ENCODE data around the gene ZG16. TPM values are rescaled to one million over a fixed set of nuclear protein-coding genes. Genes with fewer than 3 reads are reported as not detected.
A peak's percentile ranks its signal among the peaks of the same experiment; 100 is the strongest.

ZG16 gene
- total and polyA plus RNA-seq, 8 donors, result 0.76 to 33.6 (median 1.1) TPM; not detected in 5

DNA sequence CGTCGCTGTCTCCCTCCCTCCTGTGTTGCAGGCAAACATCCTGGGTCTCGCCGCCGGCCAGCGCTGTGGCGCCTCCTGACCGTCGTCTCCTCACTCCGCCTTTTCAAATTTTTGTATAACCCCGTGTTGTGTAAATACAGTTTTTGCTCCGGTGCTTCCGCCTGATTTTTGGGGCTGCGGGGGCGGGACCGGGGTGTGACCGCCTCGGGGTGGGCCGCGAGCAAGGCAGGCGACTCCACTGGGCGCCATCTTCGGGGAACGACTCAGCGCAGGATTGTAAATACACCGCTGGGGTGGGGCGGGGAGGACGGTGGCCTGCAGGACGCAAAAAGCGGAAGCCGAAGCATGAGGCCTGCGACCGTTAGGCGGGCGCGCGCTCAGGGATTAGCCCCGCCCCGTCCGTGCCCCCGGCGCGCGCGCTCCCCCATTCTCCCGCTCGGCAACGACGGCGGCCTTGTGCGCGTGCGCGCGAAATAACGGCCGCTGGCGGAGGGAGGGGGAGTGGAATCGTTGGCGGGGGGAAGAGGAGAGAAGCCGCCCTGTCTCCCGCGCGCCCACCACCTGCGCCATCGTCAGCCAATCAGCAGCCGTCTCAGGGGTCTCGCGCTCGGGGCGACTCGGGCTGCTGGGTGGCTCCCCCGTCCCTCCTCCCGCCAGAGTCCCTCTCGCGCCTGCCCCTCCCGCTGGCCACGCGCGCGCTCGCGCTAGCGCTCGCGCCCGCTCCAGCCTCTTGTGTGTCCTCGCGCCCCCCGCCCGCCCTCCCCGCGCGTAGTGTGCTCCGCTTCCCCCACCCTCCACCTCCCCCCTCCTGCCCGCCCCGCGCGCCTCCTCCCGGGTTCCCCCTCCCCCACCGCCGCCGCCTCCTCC lies 27.4 kb downstream of the ZG16 start:
- Histone ChIP-seq H3K27ac (peak overlapping the region; percentile 94 to 99 (median 97)), H3K36me3 (peaks cover 19 to 45% (median 27%) of the 10 kb centered on the region in 4 donors), H3K4me3 (peak overlapping the region; percentile 62 to 85 (median 77)), H3K27me3 (no peaks in the 10 kb centered on the region), H3K4me1 (peaks cover 42 to 48% (median 47%) of the 10 kb centered on the region in 4 donors), H3K9me3 (no peaks in the 10 kb centered on the region)
- no peak for TF ChIP-seq EP300 (IDR thresholded peaks at IDR 0.05)
- peak; percentile 94 to 99 (median 97) for TF ChIP-seq POLR2AphosphoS5 (IDR thresholded peaks at IDR 0.05)
- peak in 2 of 4 donors; percentile 54 to 69 for TF ChIP-seq POLR2A (IDR thresholded peaks at IDR 0.05)
- TF ChIP-seq, protein P1, sequence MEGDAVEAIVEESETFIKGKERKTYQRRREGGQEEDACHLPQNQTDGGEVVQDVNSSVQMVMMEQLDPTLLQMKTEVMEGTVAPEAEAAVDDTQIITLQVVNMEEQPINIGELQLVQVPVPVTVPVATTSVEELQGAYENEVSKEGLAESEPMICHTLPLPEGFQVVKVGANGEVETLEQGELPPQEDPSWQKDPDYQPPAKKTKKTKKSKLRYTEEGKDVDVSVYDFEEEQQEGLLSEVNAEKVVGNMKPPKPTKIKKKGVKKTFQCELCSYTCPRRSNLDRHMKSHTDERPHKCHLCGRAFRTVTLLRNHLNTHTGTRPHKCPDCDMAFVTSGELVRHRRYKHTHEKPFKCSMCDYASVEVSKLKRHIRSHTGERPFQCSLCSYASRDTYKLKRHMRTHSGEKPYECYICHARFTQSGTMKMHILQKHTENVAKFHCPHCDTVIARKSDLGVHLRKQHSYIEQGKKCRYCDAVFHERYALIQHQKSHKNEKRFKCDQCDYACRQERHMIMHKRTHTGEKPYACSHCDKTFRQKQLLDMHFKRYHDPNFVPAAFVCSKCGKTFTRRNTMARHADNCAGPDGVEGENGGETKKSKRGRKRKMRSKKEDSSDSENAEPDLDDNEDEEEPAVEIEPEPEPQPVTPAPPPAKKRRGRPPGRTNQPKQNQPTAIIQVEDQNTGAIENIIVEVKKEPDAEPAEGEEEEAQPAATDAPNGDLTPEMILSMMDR (IDR thresholded peaks at IDR 0.05), result peak in 1 of 7 experiments; percentile 14
- DNase-seq, result peak; percentile 98 to 99
- intact Hi-C loops (cut with DNase I; ENCODE audit: low total_unique reads), result loop anchor here (5.0 kb wide), 1 partner anchor 52 kb away; no protein-coding TSS in a partner anchor
- 0 to 1% (median 0%) methylated on average over 34 to 103 of the region's 103 CpGs for WGBS, 5 donors

DNA sequence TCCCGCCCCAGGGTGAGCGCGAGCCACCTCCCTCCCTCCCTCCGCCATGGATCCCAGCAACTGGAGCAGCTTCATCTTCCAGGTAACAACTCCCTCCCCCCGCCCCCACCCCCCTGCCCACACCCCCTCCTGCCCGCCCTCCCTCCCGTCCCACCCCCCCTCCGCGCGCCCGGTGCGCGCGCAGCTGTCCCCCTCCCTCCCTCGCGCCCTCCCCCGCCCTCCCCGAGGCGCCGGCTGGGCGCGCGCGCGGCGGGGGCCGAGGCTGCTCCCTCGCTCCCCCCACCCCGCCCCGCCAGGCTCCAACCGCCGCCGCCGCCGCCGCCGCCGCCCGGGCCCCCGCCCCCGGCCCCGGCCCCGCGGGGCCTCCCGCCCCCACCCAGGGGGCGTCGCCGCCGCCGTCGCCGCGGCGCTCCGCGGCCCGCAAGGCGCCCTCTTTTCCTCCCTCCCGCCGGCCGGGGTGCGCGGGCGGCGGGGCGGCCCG lies 28.1 kb downstream of the ZG16 start, which contains the start of gene MAZ:
MAZ (plus strand) TSS at position 431 of the 481 bp plus-strand sequence. CDS start 173 bp downstream, outside the sequence.
- Histone ChIP-seq H3K36me3 (peaks cover 17 to 39% (median 25%) of the 10 kb centered on the region in 4 donors), H3K27ac (peak within 1 kb of the TSS; percentile 94 to 99 (median 97)), H3K4me1 (peaks cover 48 to 54% (median 54%) of the 10 kb centered on the region in 4 donors), H3K27me3 (no peaks in the 10 kb centered on the region), H3K9me3 (no peaks in the 10 kb centered on the region), H3K4me3 (peak within 1 kb of the TSS; percentile 63 to 85 (median 77))
- no peak for DNase-seq
- TF ChIP-seq POLR2AphosphoS5 (IDR thresholded peaks at IDR 0.05), result no peak
- TF ChIP-seq POLR2A (IDR thresholded peaks at IDR 0.05), result no peak
- TF ChIP-seq EP300 (IDR thresholded peaks at IDR 0.05), result no peak
- TF ChIP-seq, protein P1 (IDR thresholded peaks at IDR 0.05), result no peak
- 0 to 2% (median 0%) methylated on average over 7 to 47 of the region's 67 CpGs; no CpG with 5 or more reads in 2 of the 5 donors for WGBS, 5 donors
- intact Hi-C loops (cut with DNase I; ENCODE audit: low total_unique reads), result loop anchor here (5.0 kb wide), 1 partner anchor 51 kb away; no protein-coding TSS in a partner anchor

DNA sequence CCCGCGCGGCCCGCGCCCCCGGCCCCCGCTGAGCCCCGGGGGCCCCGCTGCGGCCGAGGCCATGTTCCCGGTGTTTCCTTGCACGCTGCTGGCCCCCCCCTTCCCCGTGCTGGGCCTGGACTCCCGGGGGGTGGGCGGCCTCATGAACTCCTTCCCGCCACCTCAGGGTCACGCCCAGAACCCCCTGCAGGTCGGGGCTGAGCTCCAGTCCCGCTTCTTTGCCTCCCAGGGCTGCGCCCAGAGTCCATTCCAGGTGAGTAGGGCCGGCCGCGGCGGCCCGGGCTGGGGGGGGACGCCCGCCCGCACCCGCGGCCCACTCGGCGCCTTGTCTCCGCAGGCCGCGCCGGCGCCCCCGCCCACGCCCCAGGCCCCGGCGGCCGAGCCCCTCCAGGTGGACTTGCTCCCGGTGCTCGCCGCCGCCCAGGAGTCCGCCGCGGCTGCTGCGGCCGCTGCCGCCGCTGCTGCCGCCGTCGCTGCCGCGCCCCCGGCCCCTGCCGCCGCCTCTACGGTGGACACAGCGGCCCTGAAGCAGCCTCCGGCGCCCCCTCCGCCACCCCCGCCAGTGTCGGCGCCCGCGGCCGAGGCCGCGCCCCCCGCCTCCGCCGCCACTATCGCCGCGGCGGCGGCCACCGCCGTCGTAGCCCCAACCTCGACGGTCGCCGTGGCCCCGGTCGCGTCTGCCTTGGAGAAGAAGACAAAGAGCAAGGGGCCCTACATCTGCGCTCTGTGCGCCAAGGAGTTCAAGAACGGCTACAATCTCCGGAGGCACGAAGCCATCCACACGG lies 28.8 kb downstream of the ZG16 start:
- Histone ChIP-seq H3K9me3 (no peaks in the 10 kb centered on the region), H3K4me3 (peak overlapping the region; percentile 53 to 71 (median 67)), H3K36me3 (peaks cover 15 to 32% (median 22%) of the 10 kb centered on the region in 4 donors), H3K27ac (peak overlapping the region; percentile 88 to 96 (median 94)), H3K27me3 (peaks cover 0 to 3% (median 0%) of the 10 kb centered on the region in 3 donors), H3K4me1 (peaks cover 53 to 61% (median 60%) of the 10 kb centered on the region in 4 donors)
- no peak for TF ChIP-seq EP300 (IDR thresholded peaks at IDR 0.05)
- whole genome bisulfite sequencing, 5 donors, result 1 to 7% (median 1%) methylated on average over 3 to 99 of the region's 99 CpGs
- intact Hi-C loops (cut with DNase I; ENCODE audit: low total_unique reads), result loop anchor here (5.0 kb wide), 1 partner anchor 50 kb away; no protein-coding TSS in a partner anchor
- DNase-seq, result peak; percentile 44 to 84

DNA sequence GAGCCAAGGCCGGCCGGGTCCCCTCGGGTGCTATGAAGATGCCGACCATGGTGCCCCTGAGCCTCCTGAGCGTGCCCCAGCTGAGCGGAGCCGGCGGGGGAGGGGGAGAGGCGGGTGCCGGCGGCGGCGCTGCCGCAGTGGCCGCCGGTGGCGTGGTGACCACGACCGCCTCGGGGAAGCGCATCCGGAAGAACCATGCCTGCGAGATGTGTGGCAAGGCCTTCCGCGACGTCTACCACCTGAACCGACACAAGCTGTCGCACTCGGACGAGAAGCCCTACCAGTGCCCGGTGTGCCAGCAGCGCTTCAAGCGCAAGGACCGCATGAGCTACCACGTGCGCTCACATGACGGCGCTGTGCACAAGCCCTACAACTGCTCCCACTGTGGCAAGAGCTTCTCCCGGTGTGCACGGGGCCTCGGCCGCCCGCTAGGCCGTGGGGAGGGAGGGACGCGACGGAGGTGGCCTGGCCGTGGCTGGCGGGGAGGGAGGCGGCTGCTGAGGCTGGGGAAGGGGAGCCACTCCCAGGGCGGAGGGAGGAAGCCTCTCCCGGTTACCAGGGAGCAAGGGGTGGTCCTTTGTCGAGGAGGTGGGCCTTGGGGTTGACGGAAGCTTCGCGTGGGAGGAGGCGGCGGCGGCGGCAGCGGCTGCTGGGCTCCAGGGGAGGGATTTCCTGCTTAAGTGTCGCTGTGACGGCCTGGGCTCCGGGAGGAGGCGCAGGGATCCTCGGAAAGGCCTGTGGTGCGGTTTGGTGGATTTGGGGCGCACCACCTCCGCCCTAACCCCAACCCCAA lies 29.6 kb downstream of the ZG16 start:
- WGBS, 5 donors, result 0 to 2% (median 1%) methylated on average over 9 to 69 of the region's 69 CpGs
- Histone ChIP-seq H3K27ac (peak overlapping the region; percentile 88 to 96 (median 94)), H3K9me3 (no peaks in the 10 kb centered on the region), H3K27me3 (peaks cover 0 to 11% (median 0%) of the 10 kb centered on the region in 3 donors), H3K4me1 (peaks cover 61 to 69% (median 68%) of the 10 kb centered on the region in 4 donors), H3K36me3 (peaks cover 15 to 26% (median 22%) of the 10 kb centered on the region in 4 donors), H3K4me3 (peak overlapping the region; percentile 53 to 71 (median 67))
- DNase-seq, result peak; percentile 89 to 97
- TF ChIP-seq POLR2AphosphoS5 (IDR thresholded peaks at IDR 0.05) (peak; percentile 63 to 85 (median 73)), POLR2A (IDR thresholded peaks at IDR 0.05) (no peak), EP300 (IDR thresholded peaks at IDR 0.05) (no peak)
- TF ChIP-seq, protein P1 (IDR thresholded peaks at IDR 0.05), result peak in 5 of 7 experiments; percentile 27 to 54 (median 27)
- intact Hi-C loops (cut with DNase I; ENCODE audit: low total_unique reads), result loop anchor here (5.0 kb wide), 1 partner anchor 50 kb away; no protein-coding TSS in a partner anchor
